Sigmoid colon (tissue), 4 donors: ENCODE results near the gene RASEF.

Experiments used
- EP300 ChIP-seq, 4 donors: sonication (generic); formaldehyde crosslinking; IDR thresholded peaks; one replicate each; pipeline ENCODE4 v1.6.1; 2017; ENCODE audit warnings: antibody characterized with exemption in 4 of 4
- POLR2A ChIP-seq, 2 donors: fragments of 450-650 bp; IDR thresholded peaks; one replicate each; pipeline ENCODE4 v1.6.1; 2016; ENCODE audit warnings: antibody characterized with exemption in 2 of 2, mild to moderate bottlenecking in 2 of 2, moderate library complexity in 2 of 2
- TF ChIP-seq, protein P1 (sequence below), 4 experiments: fragments of 450-650 bp in 3 of 4; fragments of 200-600 bp in 1 of 4; IDR thresholded peaks; one replicate each; pipeline ENCODE4 v1.5.1; 2016 to 2019; ENCODE audit warnings: antibody characterized with exemption in 4 of 4, mild to moderate bottlenecking in 3 of 4, moderate library complexity in 2 of 4

DNA sequence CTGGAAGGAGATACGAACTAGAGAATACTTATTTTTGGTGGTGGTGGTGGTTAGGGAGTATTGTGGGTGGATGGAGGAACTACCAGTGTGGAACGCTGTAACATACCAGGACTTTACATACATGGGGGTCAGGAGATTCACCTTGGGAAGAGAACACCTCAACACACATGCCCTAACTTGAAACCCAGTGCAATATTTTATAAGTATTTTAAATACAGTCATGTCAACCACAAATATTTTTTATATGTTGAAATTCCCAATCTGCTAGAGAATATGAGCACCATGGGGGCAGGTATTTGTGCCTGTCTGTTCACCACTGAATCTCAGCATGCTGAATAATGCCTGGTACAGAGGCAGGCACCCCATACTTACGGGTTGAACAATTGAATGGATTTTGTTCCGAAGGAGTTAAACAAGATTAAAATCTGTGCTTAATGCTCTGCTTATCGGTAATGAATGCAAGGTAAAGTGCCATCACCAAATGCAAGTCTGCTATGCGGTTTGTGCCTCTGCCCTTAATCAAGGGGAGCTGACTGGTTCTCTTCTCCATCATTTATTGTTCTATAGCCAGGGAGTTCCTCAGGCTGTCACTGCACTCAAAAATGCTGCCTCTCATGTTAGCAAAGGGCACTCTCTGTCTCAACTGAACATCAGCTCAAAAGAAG, 65.3 kb downstream of the RASEF start:
- TF ChIP-seq, protein P1, sequence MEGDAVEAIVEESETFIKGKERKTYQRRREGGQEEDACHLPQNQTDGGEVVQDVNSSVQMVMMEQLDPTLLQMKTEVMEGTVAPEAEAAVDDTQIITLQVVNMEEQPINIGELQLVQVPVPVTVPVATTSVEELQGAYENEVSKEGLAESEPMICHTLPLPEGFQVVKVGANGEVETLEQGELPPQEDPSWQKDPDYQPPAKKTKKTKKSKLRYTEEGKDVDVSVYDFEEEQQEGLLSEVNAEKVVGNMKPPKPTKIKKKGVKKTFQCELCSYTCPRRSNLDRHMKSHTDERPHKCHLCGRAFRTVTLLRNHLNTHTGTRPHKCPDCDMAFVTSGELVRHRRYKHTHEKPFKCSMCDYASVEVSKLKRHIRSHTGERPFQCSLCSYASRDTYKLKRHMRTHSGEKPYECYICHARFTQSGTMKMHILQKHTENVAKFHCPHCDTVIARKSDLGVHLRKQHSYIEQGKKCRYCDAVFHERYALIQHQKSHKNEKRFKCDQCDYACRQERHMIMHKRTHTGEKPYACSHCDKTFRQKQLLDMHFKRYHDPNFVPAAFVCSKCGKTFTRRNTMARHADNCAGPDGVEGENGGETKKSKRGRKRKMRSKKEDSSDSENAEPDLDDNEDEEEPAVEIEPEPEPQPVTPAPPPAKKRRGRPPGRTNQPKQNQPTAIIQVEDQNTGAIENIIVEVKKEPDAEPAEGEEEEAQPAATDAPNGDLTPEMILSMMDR (IDR thresholded peaks at IDR 0.05), result no peak
- no peak for TF ChIP-seq POLR2A (IDR thresholded peaks at IDR 0.05)
- TF ChIP-seq EP300 (IDR thresholded peaks at IDR 0.05), result no peak
